ENCODE data around the gene TNPO2. TPM values are rescaled to one million over a fixed set of nuclear protein-coding genes. Genes with fewer than 3 reads are reported as not detected.
"Not testable (repeated sequence)": the region's sequence is repeated elsewhere in the genome, so short reads cannot be mapped to it uniquely, and the experiment has no call there.

TNPO2 gene
- total RNA-seq, 1 donor from 2014 or later: 35.1 TPM

GRCh38 chr19:12689012-12689411, 34.7 kb downstream of the TNPO2 start:
- ATAC-seq: no peak
- intact Hi-C loops (cut with DNase I): no loop called here
- no peak for DNase-seq (ENCODE audit: missing footprints)

- ATAC-seq (no peak), DNase-seq (ENCODE audit: missing footprints) (no peak)
- intact Hi-C loops (cut with DNase I): no loop called here
These were observed 36.1 kb downstream of the TNPO2 start, which contains the start of gene GNG14 for GRCh38 chr19:12687496-12688196. TSS of gene GNG14 (plus strand) at chr19:12687998. CDS start at chr19:12688049, 51 bp downstream.

GRCh38 chr19:12685831-12686230, 37.9 kb downstream of the TNPO2 start:
- intact Hi-C loops (cut with DNase I): no loop called here
- no peak for DNase-seq (ENCODE audit: missing footprints)
- ATAC-seq: no peak

GRCh38 chr19:12681074-12681987, 42.4 kb downstream of the TNPO2 start, which contains the start of gene DHPS:
TSS of gene DHPS (minus strand) at chr19:12681880. CDS start at chr19:12681766, 114 bp downstream.
- intact Hi-C loops (cut with DNase I): loop anchor here (5.0 kb wide), 1 partner anchor 41 kb away; the partner anchor contains the start of gene TNPO2
- DNase-seq (ENCODE audit: missing footprints) (peak; percentile 96), ATAC-seq (peak; percentile 90)

- intact Hi-C loops (cut with DNase I): loop anchor here (5.0 kb wide), 1 partner anchor 42 kb away; the partner anchor contains the start of gene TNPO2
- DNase-seq (ENCODE audit: missing footprints): no peak
These were observed 43.7 kb downstream of the TNPO2 start for GRCh38 chr19:12680034-12680433.

GRCh38 chr19:12678039-12678438, 45.7 kb downstream of the TNPO2 start:
- ATAC-seq; DNase-seq (ENCODE audit: missing footprints); intact Hi-C loops (cut with DNase I): not testable (repeated sequence)

More at GRCh38 chr19:12680034-12680433, 43.7 kb downstream of the TNPO2 start:
- no peak for ATAC-seq

GRCh38 chr19:12676928-12677327, 46.8 kb downstream of the TNPO2 start:
- DNase-seq (ENCODE audit: missing footprints): no peak
- intact Hi-C loops (cut with DNase I): no loop called here
- no peak for ATAC-seq

GRCh38 chr19:12676384-12676792, 47.3 kb downstream of the TNPO2 start:
- DNase-seq (ENCODE audit: missing footprints) (peak; percentile 90), ATAC-seq (peak; percentile 45)
- intact Hi-C loops (cut with DNase I): no loop called here

GRCh38 chr19:12675940-12676339, 47.8 kb downstream of the TNPO2 start:
- intact Hi-C loops (cut with DNase I): no loop called here
- ATAC-seq: no peak

GRCh38 chr19:12675399-12675798, 48.3 kb downstream of the TNPO2 start:
- ATAC-seq (no peak), DNase-seq (ENCODE audit: missing footprints) (no peak)
- intact Hi-C loops (cut with DNase I): no loop called here

More at GRCh38 chr19:12675940-12676339, 47.8 kb downstream of the TNPO2 start:
- DNase-seq (ENCODE audit: missing footprints): no peak

- ATAC-seq (no peak), DNase-seq (ENCODE audit: missing footprints) (peak; percentile 50)
- intact Hi-C loops (cut with DNase I): loop anchor here (5.0 kb wide), 1 partner anchor 110 kb away; no protein-coding TSS in a partner anchor
These were observed 51.0 kb downstream of the TNPO2 start for GRCh38 chr19:12672744-12673143.

GRCh38 chr19:12670159-12670928, 53.4 kb downstream of the TNPO2 start:
- ATAC-seq (no peak), DNase-seq (ENCODE audit: missing footprints) (peak; percentile 59)
- intact Hi-C loops (cut with DNase I): loop anchor here (5.0 kb wide), 1 partner anchor 108 kb away; no protein-coding TSS in a partner anchor

- peak; percentile 92 for DNase-seq (ENCODE audit: missing footprints)
- ATAC-seq: peak; percentile 64
- intact Hi-C loops (cut with DNase I): loop anchor here (5.0 kb wide), 1 partner anchor 107 kb away; no protein-coding TSS in a partner anchor
These were observed 54.2 kb downstream of the TNPO2 start for GRCh38 chr19:12669270-12670158.

- ATAC-seq (peak; percentile 11), DNase-seq (ENCODE audit: missing footprints) (peak; percentile 82)
- intact Hi-C loops (cut with DNase I): no loop called here
These were observed 54.8 kb downstream of the TNPO2 start for GRCh38 chr19:12668932-12669269.

- intact Hi-C loops (cut with DNase I): no loop called here
These were observed 55.4 kb downstream of the TNPO2 start for GRCh38 chr19:12668346-12668745.

GRCh38 chr19:12667731-12668302, 55.9 kb downstream of the TNPO2 start:
- DNase-seq (ENCODE audit: missing footprints) (no peak), ATAC-seq (no peak)
- intact Hi-C loops (cut with DNase I): no loop called here

More at GRCh38 chr19:12668346-12668745, 55.4 kb downstream of the TNPO2 start:
- no peak for DNase-seq (ENCODE audit: missing footprints)
- ATAC-seq: no peak

Data from Right ventricle myocardium inferior (tissue), 1 donor.